HL-60/S4 treated with retinoic acid at 250 ng/mL for 4 days and 3 days (cell line): Measurements from ENCODE around the gene COL26A1.
"Not testable (repeated sequence)": the region's sequence is repeated elsewhere in the genome, so short reads cannot be mapped to it uniquely, and the experiment has no call there.

Experiments
- in situ Hi-C: fragments of 300-500 bp; cut with MboI; formaldehyde crosslinking; loops from 2 replicates; pipeline ENCODE4 v1.7.0; 2022; ENCODE audit warnings: low sequenced_read_pairs

COL26A1 gene

GRCh38 chr7:101589976-101590662 lies 227.4 kb downstream of the COL26A1 start:
- in situ Hi-C loops: no loop called here

GRCh38 chr7:101590663-101591435 lies 228.2 kb downstream of the COL26A1 start:
- in situ Hi-C loops: no loop called here

GRCh38 chr7:101591504-101591903 lies 228.8 kb downstream of the COL26A1 start:
- in situ Hi-C loops: no loop called here

GRCh38 chr7:101593556-101593955 lies 230.9 kb downstream of the COL26A1 start:
- in situ Hi-C loops: no loop called here

GRCh38 chr7:101594790-101595189 lies 232.1 kb downstream of the COL26A1 start:
- in situ Hi-C loops: no loop called here

GRCh38 chr7:101595246-101595645 lies 232.6 kb downstream of the COL26A1 start:
- in situ Hi-C loops: no loop called here

- in situ Hi-C loops: no loop called here
Observed at GRCh38 chr7:101595766-101596537, 233.3 kb downstream of the COL26A1 start.

GRCh38 chr7:101596898-101597297 lies 234.2 kb downstream of the COL26A1 start:
- in situ Hi-C loops: no loop called here

GRCh38 chr7:101597941-101598340 lies 235.3 kb downstream of the COL26A1 start:
- in situ Hi-C loops: no loop called here

GRCh38 chr7:101598422-101598985 lies 235.8 kb downstream of the COL26A1 start:
- in situ Hi-C loops: no loop called here

GRCh38 chr7:101598986-101599771 lies 236.5 kb downstream of the COL26A1 start:
- in situ Hi-C loops: no loop called here

GRCh38 chr7:101599787-101600186 lies 237.1 kb downstream of the COL26A1 start:
- in situ Hi-C loops: no loop called here

GRCh38 chr7:101602082-101602481 lies 239.4 kb downstream of the COL26A1 start:
- in situ Hi-C loops: no loop called here

GRCh38 chr7:101602484-101603241 lies 240.0 kb downstream of the COL26A1 start:
- in situ Hi-C loops: no loop called here

GRCh38 chr7:101604331-101604933 lies 241.8 kb downstream of the COL26A1 start:
- in situ Hi-C loops: no loop called here

- in situ Hi-C loops: not testable (repeated sequence)
Observed at GRCh38 chr7:101604934-101605332, 242.3 kb downstream of the COL26A1 start.

GRCh38 chr7:101605611-101606497 lies 243.2 kb downstream of the COL26A1 start:
- in situ Hi-C loops: no loop called here

GRCh38 chr7:101606498-101606923 lies 243.8 kb downstream of the COL26A1 start:
- in situ Hi-C loops: no loop called here
